HFF-Myc (cell line): Measurements from ENCODE around the gene ABCA2.

ENCODE experiments used
- DNase-seq: peaks from one replicate; pipeline ENCODE4 v3.0.0-alpha.2; 2011; ENCODE audit warnings: low read depth; ENCODE audit errors: extremely low read depth
- H3K4me3 ChIP-seq: replicated peaks from 2 replicates; pipeline ENCODE4 v1.5.1; 2011; ENCODE audit warnings: low read depth, mild to moderate bottlenecking, control low read depth, low read length
- TF ChIP-seq, protein P1 (sequence below): IDR thresholded peaks from 2 replicates; pipeline ENCODE4 v1.5.1; 2012; ENCODE audit warnings: mild to moderate bottlenecking, low read depth, low read length, control low read depth; ENCODE audit errors: missing control alignments

The ABCA2 gene

DNA sequence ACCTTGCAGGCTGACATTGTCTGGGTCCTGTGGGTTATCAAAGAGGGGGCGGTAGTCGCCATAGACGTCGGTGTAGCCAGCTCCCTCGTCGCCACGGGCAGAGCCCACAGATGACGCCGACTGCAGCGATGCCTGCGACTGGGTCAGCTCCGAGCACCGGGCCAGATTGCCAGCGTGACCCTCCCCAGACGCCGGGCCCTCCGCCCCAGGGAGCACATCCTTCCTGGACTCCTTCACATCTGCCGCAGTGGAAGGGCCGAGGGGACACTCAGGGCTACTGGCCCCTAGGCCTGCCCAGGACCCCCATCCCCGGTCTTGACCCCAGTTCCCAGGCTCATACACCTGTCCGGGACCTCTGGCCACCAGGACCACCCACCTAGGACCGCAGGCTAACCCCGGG, 13.9 kb downstream of the ABCA2 start:
- no peak for DNase-seq
- TF ChIP-seq, protein P1, sequence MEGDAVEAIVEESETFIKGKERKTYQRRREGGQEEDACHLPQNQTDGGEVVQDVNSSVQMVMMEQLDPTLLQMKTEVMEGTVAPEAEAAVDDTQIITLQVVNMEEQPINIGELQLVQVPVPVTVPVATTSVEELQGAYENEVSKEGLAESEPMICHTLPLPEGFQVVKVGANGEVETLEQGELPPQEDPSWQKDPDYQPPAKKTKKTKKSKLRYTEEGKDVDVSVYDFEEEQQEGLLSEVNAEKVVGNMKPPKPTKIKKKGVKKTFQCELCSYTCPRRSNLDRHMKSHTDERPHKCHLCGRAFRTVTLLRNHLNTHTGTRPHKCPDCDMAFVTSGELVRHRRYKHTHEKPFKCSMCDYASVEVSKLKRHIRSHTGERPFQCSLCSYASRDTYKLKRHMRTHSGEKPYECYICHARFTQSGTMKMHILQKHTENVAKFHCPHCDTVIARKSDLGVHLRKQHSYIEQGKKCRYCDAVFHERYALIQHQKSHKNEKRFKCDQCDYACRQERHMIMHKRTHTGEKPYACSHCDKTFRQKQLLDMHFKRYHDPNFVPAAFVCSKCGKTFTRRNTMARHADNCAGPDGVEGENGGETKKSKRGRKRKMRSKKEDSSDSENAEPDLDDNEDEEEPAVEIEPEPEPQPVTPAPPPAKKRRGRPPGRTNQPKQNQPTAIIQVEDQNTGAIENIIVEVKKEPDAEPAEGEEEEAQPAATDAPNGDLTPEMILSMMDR, result no peak
- no peak overlapping the region for H3K4me3 ChIP-seq

DNA sequence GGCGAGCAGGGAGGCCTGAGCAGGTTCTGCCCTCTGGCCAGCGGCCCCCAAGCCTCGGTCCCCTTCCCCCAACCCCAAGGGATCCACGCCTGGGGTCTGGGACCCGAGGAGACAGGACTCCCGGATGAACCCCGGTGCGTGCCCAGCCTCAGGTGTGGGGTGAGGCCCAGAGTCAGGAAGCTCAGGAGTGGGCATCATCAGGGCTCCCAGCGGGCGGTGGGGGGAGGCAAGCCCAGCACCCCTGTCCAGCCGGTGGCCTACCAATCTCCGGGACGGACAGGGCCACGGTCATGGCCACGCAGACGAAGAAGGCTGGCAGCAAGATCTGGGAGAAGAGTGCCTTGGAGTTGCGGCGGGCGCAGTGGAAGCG, 14.5 kb downstream of the ABCA2 start:
- no peak overlapping the region for H3K4me3 ChIP-seq
- DNase-seq, result no peak
- TF ChIP-seq, protein P1, result no peak

GRCh38 chr9:137012694-137013570, 15.1 kb downstream of the ABCA2 start:
- no peak overlapping the region for H3K4me3 ChIP-seq

GRCh38 chr9:137011907-137012675, 15.9 kb downstream of the ABCA2 start:
- H3K4me3 ChIP-seq, result no peak overlapping the region
- TF ChIP-seq, protein P1, result no peak
- no peak for DNase-seq

More at GRCh38 chr9:137012694-137013570, 15.1 kb downstream of the ABCA2 start:
- TF ChIP-seq, protein P1, result no peak
- DNase-seq, result no peak

DNA sequence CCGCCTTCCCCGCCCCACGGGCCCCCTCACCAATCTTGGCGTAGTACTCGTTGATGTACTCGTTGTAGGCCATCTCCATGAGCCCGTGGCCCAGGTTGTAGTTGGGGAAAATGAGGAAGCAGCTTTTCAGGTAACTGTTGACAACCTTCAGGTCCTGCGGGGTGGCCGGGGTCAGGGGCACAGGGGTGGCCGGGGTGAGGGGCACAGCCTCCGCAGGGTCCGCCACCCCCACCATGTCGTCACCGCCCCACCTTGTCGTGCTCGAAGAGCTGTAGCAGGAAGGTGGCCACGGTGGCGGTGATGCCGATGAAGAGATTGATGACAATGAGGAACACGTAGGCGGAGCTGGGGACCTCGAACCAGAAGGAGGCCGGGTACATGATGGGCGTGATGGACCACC, 16.9 kb downstream of the ABCA2 start:
- TF ChIP-seq, protein P1, result no peak
- no peak overlapping the region for H3K4me3 ChIP-seq
- DNase-seq, result no peak

DNA sequence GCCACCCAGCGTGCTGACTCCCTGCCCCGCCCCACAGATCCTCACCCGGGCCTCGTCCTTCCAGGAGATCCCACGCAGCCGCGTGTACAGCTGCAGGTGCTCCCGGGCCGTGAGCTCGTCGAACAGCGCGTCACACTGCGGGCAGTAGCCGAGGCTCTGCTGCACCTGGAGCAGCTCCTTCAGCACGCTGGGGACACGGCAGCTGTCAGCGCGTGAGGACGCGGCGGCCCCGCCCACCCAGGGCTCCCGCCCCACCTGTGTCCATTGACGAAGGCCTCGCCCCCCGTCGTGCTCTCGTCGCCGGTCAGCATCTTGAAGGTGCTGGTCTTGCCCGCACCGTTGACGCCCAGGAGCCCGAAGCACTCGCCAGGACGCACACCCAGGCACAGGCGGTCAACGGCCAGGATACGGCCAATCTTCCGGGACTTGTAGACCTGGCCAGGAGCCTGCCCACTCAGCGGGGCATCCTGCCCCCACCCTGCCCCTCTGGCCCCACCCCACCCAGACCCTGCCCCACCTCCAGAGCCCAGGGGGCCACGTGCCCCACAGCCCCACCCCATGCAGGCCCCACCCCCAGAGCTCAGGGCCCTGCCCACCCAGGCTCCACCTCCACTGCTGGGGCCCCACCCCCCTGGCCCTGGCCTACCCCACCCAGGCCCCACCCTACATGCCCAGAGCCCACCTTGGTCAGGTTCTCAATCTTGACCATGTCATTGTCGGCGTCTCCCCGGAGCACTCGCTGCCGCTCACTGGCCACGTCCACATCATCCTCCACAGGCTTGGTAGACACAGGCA, 17.9 kb downstream of the ABCA2 start:
- DNase-seq, result no peak
- H3K4me3 ChIP-seq, result no peak overlapping the region
- TF ChIP-seq, protein P1, result no peak
